ENCODE data around the gene CYB561D2. TPM values are rescaled to one million over a fixed set of nuclear protein-coding genes. Genes with fewer than 3 reads are reported as not detected.

The CYB561D2 gene
- total RNA-seq, 1 experiment from 2014 or later = 9.5 TPM

- H3K27me3 ChIP-seq (ENCODE audit: insufficient read depth, low read length) = no peaks in the 10 kb centered on the region
- ATAC-seq = no peak
- peak overlapping the region; percentile 62 to 89 for H3K4me3 ChIP-seq (replicated peaks in 1 of 2; ENCODE audit: low read depth in 1 of 2, low read length in 2 of 2)
- DNase-seq (ENCODE audit: low read depth, low spot score) = no peak
- peaks cover 42% of the 10 kb centered on the region for H3K79me2 ChIP-seq (ENCODE audit: insufficient read depth, low read length)
- H3K36me3 ChIP-seq (ENCODE audit: control insufficient read depth in 1 of 2, insufficient read depth in 2 of 2, low read length in 2 of 2) = peaks cover 0 to 3% of the 10 kb centered on the region in 2 experiments; a peak in 1 of 4 replicates
- CTCF ChIA-PET = interaction anchor here (1.1 kb wide), 1 partner anchor 16 kb away, joined by 5 read pairs; no protein-coding TSS in a partner anchor
- intact Hi-C loops (cut with micrococcal nuclease) = no loop called here
- H3K4me2 ChIP-seq (ENCODE audit: low read length) = peak overlapping the region; percentile 95
- H3K4me1 ChIP-seq (ENCODE audit: control insufficient read depth in 1 of 2, insufficient read depth in 2 of 2, low read length in 2 of 2) = peaks cover 29 to 59% of the 10 kb centered on the region in 2 experiments
- TF ChIP-seq RAD21 (IDR thresholded peaks at IDR 0.05; ENCODE audit: low read depth) = no peak
- no peak for TF ChIP-seq JUND (IDR thresholded peaks at IDR 0.05)
- no peak for TF ChIP-seq YY1 (IDR thresholded peaks at IDR 0.05; ENCODE audit: extremely low read depth, insufficient replicate concordance, low read depth, low read length)
- TF ChIP-seq EGR1 (IDR thresholded peaks at IDR 0.05; ENCODE audit: low read depth) = no peak
- TF ChIP-seq SIN3A (IDR thresholded peaks at IDR 0.05; ENCODE audit: low read depth) = no peak
- TF ChIP-seq CEBPB (IDR thresholded peaks at IDR 0.05; ENCODE audit: low read depth) = no peak
- no peak for TF ChIP-seq ZBTB33 (IDR thresholded peaks at IDR 0.05; ENCODE audit: extremely low read depth, insufficient replicate concordance, low read length)
- no peak for TF ChIP-seq POLR2A (IDR thresholded peaks at IDR 0.05; ENCODE audit: borderline replicate concordance, extremely low read depth, insufficient read depth, insufficient read length)
- TF ChIP-seq SRF (IDR thresholded peaks at IDR 0.05; ENCODE audit: low read depth) = no peak
- TF ChIP-seq CBX3 (IDR thresholded peaks at IDR 0.05; ENCODE audit: low read depth) = no peak
- TF ChIP-seq FOSL1 (IDR thresholded peaks at IDR 0.05; ENCODE audit: low read depth) = no peak
- TF ChIP-seq ZNF274 (IDR thresholded peaks at IDR 0.05; ENCODE audit: low read depth, low read length) = no peak
- no peak for TF ChIP-seq POLR2AphosphoS5 (IDR thresholded peaks at IDR 0.05; ENCODE audit: low read depth, low read length)
- TF ChIP-seq ATF3 (IDR thresholded peaks at IDR 0.05) = no peak
- no peak for TF ChIP-seq TCF7L2 (IDR thresholded peaks at IDR 0.05; ENCODE audit: borderline replicate concordance, extremely low read depth, insufficient read depth, insufficient read length)
- TF ChIP-seq SP1 (IDR thresholded peaks at IDR 0.05; ENCODE audit: low read depth) = no peak
- H3K9me2 ChIP-seq (ENCODE audit: insufficient read depth) = no peaks in the 10 kb centered on the region
- POLR2A ChIA-PET = interaction anchor here (1.1 to 1.3 kb wide), 3 partner anchors 10 to 40 kb away, joined by 3 to 11 read pairs (median 4); partner anchors contain the start of genes CYB561D2, HYAL3, NAA80 and NPRL2
- RAD21 ChIA-PET (ENCODE audit: low non-redundant PET in 1 of 2, low total read pairs in 2 of 2, uncharacterized antibody in 2 of 2, unreplicated experiment in 2 of 2) = interaction anchor here in 1 of 2 experiments (0.5 kb wide), 1 partner anchor 113 kb away, joined by 4 read pairs; no protein-coding TSS in a partner anchor
- no peaks in the 10 kb centered on the region for H3K9me3 ChIP-seq (ENCODE audit: control insufficient read depth in 1 of 2, insufficient read depth in 1 of 2, low read depth in 1 of 2, low read length in 2 of 2)
- no peaks in the 10 kb centered on the region for H4K20me1 ChIP-seq (ENCODE audit: insufficient read depth)
- peak overlapping the region; percentile 82 for H3K27ac ChIP-seq (ENCODE audit: low read depth, low read length)
- no TSS peak for BruUV-seq (replicated peaks)
- H3K9ac ChIP-seq (ENCODE audit: low read length) = peak overlapping the region; percentile 98
- no peak overlapping the region for H2AFZ ChIP-seq (ENCODE audit: low read depth, low read length, poor library complexity, severe bottlenecking)
These were observed 10.6 kb upstream of the CYB561D2 start for GRCh38 chr3:50340147-50340447.

All from HCT116 (cell line).